Loucy (cell line): Measurements from ENCODE around the gene MBP.

Source experiments
- EZH2phosphoT487 ChIP-seq: fragments of 200-600 bp; IDR thresholded peaks from 2 replicates; pipeline ENCODE4 v1.6.1; 2018; ENCODE audit warnings: antibody characterized with exemption, mild to moderate bottlenecking, moderate library complexity, borderline replicate concordance
- TF ChIP-seq, protein P1 (sequence below): fragments of 200-600 bp; sonication (generic); conservative IDR thresholded peaks from 2 replicates; pipeline ENCODE4 v1.5.1; 2014; ENCODE audit warnings: mild to moderate bottlenecking, antibody characterized with exemption, low read length

DNA sequence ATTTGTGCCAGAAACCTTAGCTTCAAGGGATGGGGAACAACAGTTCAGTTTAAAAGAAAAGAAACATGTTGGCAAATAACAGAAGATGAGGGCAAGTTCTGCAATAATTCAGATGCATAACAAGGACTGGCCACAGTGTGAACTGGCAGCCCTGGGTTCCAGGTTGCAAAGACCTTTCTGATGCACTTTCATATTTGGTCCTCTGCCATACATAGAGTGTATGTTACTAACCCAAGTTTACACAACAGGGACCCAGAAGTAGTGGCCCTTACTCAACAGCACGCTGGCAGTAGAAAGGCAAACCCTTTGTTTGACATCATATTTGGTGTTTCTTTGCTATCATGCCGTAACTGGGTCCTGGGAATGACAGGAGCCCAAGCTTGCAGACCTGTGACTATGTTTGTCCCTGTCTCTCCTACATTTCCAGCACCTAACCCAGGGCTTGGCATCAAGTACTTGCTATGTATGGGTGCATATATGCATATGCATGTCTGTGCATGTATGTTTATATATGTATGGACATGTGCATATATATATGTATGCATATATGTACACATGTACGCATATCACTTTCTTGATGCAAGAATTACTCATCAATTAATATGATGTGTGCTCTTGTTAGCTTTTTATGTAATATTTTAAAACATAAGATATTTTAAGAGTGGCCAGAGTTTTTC lies 94.3 kb downstream of the MBP start:
- TF ChIP-seq, protein P1, sequence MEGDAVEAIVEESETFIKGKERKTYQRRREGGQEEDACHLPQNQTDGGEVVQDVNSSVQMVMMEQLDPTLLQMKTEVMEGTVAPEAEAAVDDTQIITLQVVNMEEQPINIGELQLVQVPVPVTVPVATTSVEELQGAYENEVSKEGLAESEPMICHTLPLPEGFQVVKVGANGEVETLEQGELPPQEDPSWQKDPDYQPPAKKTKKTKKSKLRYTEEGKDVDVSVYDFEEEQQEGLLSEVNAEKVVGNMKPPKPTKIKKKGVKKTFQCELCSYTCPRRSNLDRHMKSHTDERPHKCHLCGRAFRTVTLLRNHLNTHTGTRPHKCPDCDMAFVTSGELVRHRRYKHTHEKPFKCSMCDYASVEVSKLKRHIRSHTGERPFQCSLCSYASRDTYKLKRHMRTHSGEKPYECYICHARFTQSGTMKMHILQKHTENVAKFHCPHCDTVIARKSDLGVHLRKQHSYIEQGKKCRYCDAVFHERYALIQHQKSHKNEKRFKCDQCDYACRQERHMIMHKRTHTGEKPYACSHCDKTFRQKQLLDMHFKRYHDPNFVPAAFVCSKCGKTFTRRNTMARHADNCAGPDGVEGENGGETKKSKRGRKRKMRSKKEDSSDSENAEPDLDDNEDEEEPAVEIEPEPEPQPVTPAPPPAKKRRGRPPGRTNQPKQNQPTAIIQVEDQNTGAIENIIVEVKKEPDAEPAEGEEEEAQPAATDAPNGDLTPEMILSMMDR = no peak
- TF ChIP-seq EZH2phosphoT487 = no peak
